IMR-90 (cell line): ENCODE results near the gene PNO1.

Experiments used
- BHLHE40 ChIP-seq: fragments of 150-350 bp; IDR thresholded peaks from 2 replicates; pipeline ENCODE4 v1.6.1; 2016; ENCODE audit warnings: mild to moderate bottlenecking, low read depth, low read length
- CEBPB ChIP-seq: IDR thresholded peaks from 2 replicates; pipeline ENCODE4 v1.6.1; 2012; ENCODE audit warnings: low read depth, low read length, improper control_type of control experiment
- CHD1 ChIP-seq: IDR thresholded peaks from 2 replicates; pipeline ENCODE4 v1.6.1; 2012; ENCODE audit warnings: low read depth, low read length, improper control_type of control experiment
- CTCF ChIP-seq: conservative IDR thresholded peaks from 2 replicates; pipeline ENCODE4 v1.5.1; 2012; ENCODE audit warnings: mild to moderate bottlenecking, low read depth, low read length, improper control_type of control experiment
- FOS ChIP-seq: fragments of 150-350 bp; IDR thresholded peaks from 2 replicates; pipeline ENCODE4 v1.6.1; 2016; ENCODE audit warnings: low read depth, low read length
- MAZ ChIP-seq: IDR thresholded peaks from 2 replicates; pipeline ENCODE4 v1.6.1; 2012; ENCODE audit warnings: low read depth, mild to moderate bottlenecking, low read length, improper control_type of control experiment, moderate library complexity, borderline replicate concordance
- MXI1 ChIP-seq: IDR thresholded peaks from 2 replicates; pipeline ENCODE4 v1.6.1; 2012; ENCODE audit warnings: low read depth, mild to moderate bottlenecking, low read length, moderate library complexity, borderline replicate concordance
- POLR2A ChIP-seq: IDR thresholded peaks from 2 replicates; pipeline ENCODE4 v1.6.1; 2012; ENCODE audit warnings: mild to moderate bottlenecking, low read depth, low read length
- RAD21 ChIP-seq: IDR thresholded peaks from 2 replicates; pipeline ENCODE4 v1.6.1; 2012; ENCODE audit warnings: low read length, improper control_type of control experiment
- RCOR1 ChIP-seq: IDR thresholded peaks from 2 replicates; pipeline ENCODE4 v1.6.1; 2012; ENCODE audit warnings: mild to moderate bottlenecking, low read length, improper control_type of control experiment; ENCODE audit not compliant: insufficient replicate concordance
- RFX5 ChIP-seq: IDR thresholded peaks from 2 replicates; pipeline ENCODE4 v1.8.0; 2012; ENCODE audit warnings: low read depth, mild to moderate bottlenecking, low read length, moderate library complexity
- SMC3 ChIP-seq: fragments of 150-350 bp; IDR thresholded peaks from 2 replicates; pipeline ENCODE4 v1.6.1; 2016; ENCODE audit warnings: low read depth, mild to moderate bottlenecking, antibody characterized with exemption, low read length, moderate library complexity
- USF2 ChIP-seq: fragments of 150-350 bp; IDR thresholded peaks from 2 replicates; pipeline ENCODE4 v1.6.1; 2017; ENCODE audit warnings: mild to moderate bottlenecking, antibody characterized with exemption, low read length, low read depth

- TF ChIP-seq CTCF, result no peak
- no peak for TF ChIP-seq POLR2A
- no peak for TF ChIP-seq RAD21
- no peak for TF ChIP-seq USF2
- TF ChIP-seq MAZ, result no peak
- TF ChIP-seq CEBPB, result no peak
- no peak for TF ChIP-seq FOS
- no peak for TF ChIP-seq RCOR1
- TF ChIP-seq BHLHE40, result no peak
- no peak for TF ChIP-seq SMC3
- TF ChIP-seq CHD1, result no peak
- TF ChIP-seq MXI1, result no peak
- TF ChIP-seq RFX5, result no peak
These were observed 47.6 kb upstream of the PNO1 start for GRCh38 chr2:68110102-68110501.
